SK-N-MC (cell line): Measurements from ENCODE around the gene TPO.

ENCODE experiments used
- DNase-seq: peaks from one replicate; pipeline ENCODE4 v3.0.0-alpha.2; 2011; ENCODE audit warnings: low read depth, low spot score
- H3K27ac ChIP-seq: fragments of 200-600 bp; sonication (generic); 2 replicates; pipeline ENCODE4 v1.5.1; 2016; ENCODE audit warnings: mixed run types
- H3K36me3 ChIP-seq: fragments of 200-600 bp; sonication (generic); 2 replicates; pipeline ENCODE4 v1.6.1; 2017; ENCODE audit warnings: antibody characterized with exemption, low read length, mixed read lengths; ENCODE audit not compliant: insufficient read depth
- H3K4me3 ChIP-seq: fragments of 200-600 bp; sonication (generic); 2 replicates; pipeline ENCODE4 v1.5.1; 2016
- H3K9ac ChIP-seq: fragments of 200-600 bp; sonication (generic); 2 replicates; pipeline ENCODE4 v1.8.0; 2017; ENCODE audit warnings: mixed run types, mixed read lengths; ENCODE audit not compliant: insufficient read length
- H3K9me3 ChIP-seq: fragments of 200-600 bp; sonication (generic); 2 replicates; pipeline ENCODE4 v1.6.1; 2017; ENCODE audit warnings: low read depth, mild to moderate bottlenecking, antibody characterized with exemption, low read length, moderate library complexity, mixed read lengths
- EZH2 ChIP-seq: fragments of 200-600 bp; sonication (generic); IDR thresholded peaks from one replicate; pipeline ENCODE4 v1.6.1; 2017; ENCODE audit warnings: antibody characterized with exemption
- FOXP2 ChIP-seq: optimal IDR thresholded peaks from 2 replicates; pipeline ENCODE3; 2011; ENCODE audit warnings: mild to moderate bottlenecking, moderate library complexity; ENCODE audit not compliant: insufficient read depth; ENCODE audit errors: extremely low read length, control extremely low read depth
- POLR2AphosphoS5 ChIP-seq: IDR thresholded peaks from 2 replicates; pipeline ENCODE4 v1.6.1; 2012; ENCODE audit warnings: mild to moderate bottlenecking, low read depth, low read length, borderline replicate concordance

TPO gene

DNA sequence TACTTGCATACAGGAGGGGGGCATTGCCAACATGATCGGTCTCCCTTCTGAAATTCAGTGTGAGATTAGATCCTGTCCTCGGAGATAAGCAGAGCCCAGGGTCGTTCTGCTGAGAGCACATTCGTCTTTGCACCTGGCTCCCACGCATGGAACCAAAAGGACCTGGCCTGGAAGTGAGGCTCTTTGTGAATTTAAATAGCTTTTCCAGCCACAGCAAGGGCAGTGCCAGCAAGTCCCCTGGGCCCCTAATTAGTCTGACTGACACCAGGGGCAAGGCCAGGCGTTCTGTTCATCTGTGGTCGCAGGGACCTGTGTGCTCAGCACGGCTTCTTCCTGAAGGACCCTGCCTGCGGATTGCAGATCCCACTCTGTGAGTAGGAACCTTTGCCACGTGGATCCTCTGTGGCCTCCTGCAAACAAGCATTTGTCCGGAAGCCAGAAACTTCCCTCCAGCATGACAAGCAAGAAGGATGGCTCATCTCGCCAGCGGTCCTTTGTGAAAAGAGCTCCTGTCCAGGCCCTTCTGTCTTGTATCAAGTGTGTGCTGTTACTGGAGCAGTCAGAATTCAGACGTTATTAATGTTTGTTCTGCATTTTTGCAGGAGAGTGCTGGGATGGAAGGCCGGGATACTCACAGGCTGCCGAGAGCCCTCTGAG, 128.7 kb downstream of the TPO start:
- Histone ChIP-seq H3K36me3 (no peaks in the 10 kb centered on the region), H3K27ac (no peak overlapping the region), H3K9ac (no peak overlapping the region), H3K4me3 (no peak overlapping the region), H3K9me3 (no peaks in the 10 kb centered on the region)
- no peak for TF ChIP-seq EZH2
- no peak for TF ChIP-seq FOXP2
- TF ChIP-seq POLR2AphosphoS5 = no peak
- DNase-seq = no peak

DNA sequence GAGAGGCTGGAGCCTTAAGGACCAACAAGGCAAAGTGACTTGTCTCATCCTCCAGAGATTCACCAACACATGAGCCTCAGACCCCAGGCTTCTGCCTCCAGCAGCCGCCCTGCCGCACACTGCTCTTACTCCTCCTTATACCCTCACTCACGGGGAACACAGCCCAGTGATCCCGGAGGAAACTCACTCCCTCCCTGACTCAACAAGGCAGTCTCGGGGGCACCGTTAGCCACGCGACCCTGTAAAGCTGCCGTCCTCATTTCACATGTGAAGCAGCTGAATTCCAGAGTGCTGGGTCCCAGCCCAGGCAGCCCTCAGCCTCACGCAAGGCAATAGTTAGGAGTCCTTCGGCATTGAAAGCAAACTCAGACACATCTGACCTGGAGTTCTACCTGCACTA, 129.7 kb downstream of the TPO start:
- H3K9ac ChIP-seq = no peak overlapping the region
- no peak for DNase-seq
- no peak overlapping the region for H3K4me3 ChIP-seq
- no peaks in the 10 kb centered on the region for H3K9me3 ChIP-seq
- H3K27ac ChIP-seq = no peak overlapping the region
- H3K36me3 ChIP-seq = no peaks in the 10 kb centered on the region
- TF ChIP-seq EZH2 (no peak), FOXP2 (no peak), POLR2AphosphoS5 (no peak)

DNA sequence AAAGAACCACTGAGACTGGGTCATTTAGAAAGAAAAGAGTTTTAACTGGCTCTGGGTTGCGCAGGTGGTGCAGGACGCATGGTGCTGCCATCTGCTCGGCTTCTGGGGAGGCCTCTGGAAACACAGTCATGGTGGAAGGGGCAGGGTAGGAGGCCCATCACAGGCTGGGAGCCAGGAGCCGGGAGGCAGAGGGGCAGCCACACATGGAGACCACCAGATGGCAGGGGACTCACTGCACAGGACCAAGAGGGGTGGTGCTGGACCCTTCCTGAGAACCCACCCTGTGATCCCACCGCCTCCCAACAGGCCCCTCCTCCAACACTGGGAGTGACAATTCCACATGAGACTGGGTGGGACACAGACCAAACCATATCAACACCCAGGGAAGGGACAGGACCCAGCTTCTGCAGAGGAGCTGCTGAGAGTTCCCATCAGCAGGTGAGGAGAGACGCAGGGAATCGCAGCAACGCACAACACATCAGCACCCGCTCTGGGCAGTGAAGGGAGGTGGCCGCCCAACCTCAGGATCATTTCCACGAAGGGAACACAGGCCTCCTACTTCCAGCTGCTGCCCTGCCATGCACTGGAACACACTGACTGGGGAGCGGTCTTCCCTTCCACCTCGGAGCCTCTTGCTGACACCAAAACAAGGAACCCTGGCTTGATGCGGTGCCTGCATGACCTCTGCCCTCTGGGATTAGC, 130.7 kb downstream of the TPO start:
- TF ChIP-seq POLR2AphosphoS5 = no peak
- TF ChIP-seq FOXP2 = no peak
- TF ChIP-seq EZH2 = no peak
- Histone ChIP-seq H3K36me3 (no peaks in the 10 kb centered on the region), H3K9me3 (no peaks in the 10 kb centered on the region), H3K9ac (no peak overlapping the region), H3K27ac (no peak overlapping the region), H3K4me3 (no peak overlapping the region)
- no peak for DNase-seq

DNA sequence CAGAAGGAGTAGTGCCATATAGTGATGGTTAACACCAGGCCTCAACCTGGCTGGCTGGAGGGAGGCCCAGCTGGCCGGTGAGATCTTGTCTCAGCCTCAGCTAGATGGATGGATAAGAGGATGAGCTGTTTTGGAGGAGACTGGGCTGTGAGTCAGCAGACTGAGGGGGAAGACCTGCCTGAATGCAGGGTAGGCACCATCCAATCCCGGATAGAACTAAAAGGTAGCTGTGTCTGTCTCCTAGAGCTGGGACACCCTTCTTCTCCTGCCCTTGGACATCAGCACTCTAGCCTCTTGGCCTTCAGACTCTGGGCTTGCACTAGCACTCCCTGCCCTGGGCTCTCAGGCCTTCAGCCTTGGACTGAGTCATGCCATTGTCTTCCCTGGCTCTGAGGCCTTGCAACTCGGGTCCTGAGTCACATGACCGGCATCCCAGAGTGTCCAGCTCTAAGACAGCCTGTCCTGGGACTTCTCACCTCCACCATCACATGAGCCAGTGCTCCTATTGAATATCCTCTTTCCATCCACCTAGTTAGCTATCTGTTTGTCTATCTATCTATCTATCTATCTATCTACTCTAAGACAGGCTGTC, 131.3 kb downstream of the TPO start:
- Histone ChIP-seq H3K36me3 (no peaks in the 10 kb centered on the region), H3K4me3 (no peak overlapping the region), H3K9ac (no peak overlapping the region), H3K9me3 (no peaks in the 10 kb centered on the region), H3K27ac (no peak overlapping the region)
- TF ChIP-seq FOXP2 (no peak), POLR2AphosphoS5 (no peak), EZH2 (no peak)
- DNase-seq = no peak

DNA sequence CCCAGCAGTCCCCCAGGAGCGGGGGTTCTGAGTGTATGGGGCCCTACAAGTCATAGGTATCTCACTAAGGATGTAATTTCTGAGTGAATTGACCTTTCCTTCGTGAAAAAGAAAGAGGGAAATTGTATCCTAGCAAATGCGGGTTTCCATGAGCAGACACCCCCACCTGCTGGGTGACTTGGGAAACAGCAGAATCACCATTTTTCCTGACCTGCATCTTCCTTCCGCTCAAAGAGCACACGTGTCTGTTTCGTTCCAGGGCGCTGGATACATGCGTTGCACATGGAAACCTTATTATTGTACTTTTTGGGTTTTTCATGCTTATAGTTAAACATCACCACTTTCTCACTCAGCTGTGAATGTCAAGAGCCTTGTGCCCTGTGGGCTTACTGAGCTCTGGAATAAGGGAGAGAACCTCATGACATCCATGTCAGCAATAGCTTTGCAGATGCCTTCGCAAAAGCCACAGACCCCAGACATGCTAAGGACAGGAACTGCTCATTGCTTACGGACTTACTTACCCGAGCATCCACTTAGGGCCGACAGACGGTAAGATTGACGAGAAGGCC, 132.8 kb downstream of the TPO start:
- H3K9ac ChIP-seq = no peak overlapping the region
- no peak overlapping the region for H3K4me3 ChIP-seq
- H3K36me3 ChIP-seq = no peaks in the 10 kb centered on the region
- DNase-seq = no peak
- no peak overlapping the region for H3K27ac ChIP-seq
- no peak for TF ChIP-seq EZH2
- TF ChIP-seq POLR2AphosphoS5 = no peak
- no peak for TF ChIP-seq FOXP2
- no peaks in the 10 kb centered on the region for H3K9me3 ChIP-seq

DNA sequence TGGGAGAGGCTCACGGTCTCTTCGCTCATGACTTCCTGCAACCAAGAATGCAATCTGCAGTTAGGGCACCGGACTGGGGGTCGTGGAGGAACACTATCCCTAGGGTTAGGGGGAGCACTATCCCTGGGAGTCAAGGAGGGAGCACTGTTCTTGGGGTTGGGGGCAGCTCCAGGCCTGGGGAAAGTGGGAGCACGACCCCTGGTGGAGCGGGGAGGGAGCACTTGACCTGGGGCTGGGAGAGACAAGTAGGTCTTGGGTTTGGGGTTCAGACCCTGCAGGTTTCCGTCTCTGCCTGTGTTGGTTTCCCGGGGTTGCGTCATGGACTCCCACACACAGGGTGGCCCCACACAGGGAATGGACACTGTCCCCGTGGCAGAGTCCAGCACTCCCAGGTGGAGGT, 133.6 kb downstream of the TPO start:
- H3K27ac ChIP-seq = no peak overlapping the region
- TF ChIP-seq EZH2 = no peak
- no peak for TF ChIP-seq FOXP2
- TF ChIP-seq POLR2AphosphoS5 = no peak
- H3K9ac ChIP-seq = no peak overlapping the region
- no peak for DNase-seq
- no peaks in the 10 kb centered on the region for H3K36me3 ChIP-seq
- H3K4me3 ChIP-seq = no peak overlapping the region
- H3K9me3 ChIP-seq = no peaks in the 10 kb centered on the region

DNA sequence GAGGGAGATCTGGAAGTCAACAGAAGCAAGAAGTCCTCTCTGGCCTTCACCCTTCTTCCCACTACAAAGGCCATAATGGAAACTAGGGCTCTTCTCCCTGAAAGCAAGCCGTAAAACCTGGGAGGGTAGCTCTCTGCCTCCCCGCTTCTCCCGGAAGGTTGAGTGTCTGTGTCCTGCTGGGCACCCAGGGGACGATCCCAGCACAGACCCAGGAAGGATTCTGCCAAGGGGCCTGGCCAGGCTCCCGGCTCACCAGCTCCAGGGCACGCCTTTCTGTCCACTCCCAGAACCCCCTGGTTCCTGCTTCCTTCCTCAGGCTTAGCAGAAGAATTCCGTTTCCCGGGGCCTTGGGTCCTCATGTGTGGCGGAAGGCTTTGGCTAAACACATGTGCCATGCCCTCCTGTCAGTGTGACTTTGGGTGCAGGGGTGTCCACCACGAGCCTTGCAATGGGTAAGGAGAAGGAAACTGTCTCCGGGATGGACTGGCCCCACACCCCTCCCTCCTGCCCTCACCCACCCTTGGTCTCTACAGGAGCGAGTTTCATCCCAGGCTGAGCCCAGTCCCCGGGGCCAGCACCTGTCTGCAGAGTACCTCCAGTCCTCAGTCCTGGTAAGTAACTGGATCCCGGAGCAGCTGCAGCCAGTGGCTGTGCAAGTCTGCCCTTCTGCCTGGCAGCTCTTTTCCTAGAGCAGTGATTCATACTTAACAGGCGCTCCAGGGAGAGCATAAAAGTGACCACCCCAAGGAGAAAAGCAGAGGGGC, 135.8 kb downstream of the TPO start:
- H3K9ac ChIP-seq = no peak overlapping the region
- H3K27ac ChIP-seq = no peak overlapping the region
- TF ChIP-seq FOXP2 = no peak
- no peak for TF ChIP-seq EZH2
- TF ChIP-seq POLR2AphosphoS5 = no peak
- no peak for DNase-seq
- no peak overlapping the region for H3K4me3 ChIP-seq
- H3K9me3 ChIP-seq = no peaks in the 10 kb centered on the region
- H3K36me3 ChIP-seq = no peaks in the 10 kb centered on the region

DNA sequence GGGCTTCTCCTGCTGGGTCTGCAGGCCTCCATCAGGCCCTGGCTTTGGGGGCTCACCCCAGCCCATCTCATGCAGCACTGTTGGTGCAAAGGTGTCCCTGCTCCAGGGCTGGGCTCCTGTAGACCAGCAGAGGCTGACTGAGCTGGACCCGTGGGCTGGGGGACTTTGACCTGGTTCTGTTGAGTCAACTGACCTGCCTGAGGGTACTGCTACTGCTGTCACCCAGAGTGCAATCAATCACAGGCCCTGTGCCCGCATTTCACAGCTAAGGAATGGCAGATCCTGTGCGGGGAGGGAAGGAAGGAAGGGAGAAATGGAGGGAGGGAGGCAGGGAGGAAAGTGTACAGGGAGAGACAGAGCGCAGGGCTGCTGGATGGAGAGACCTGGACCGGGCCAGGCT, 136.8 kb downstream of the TPO start:
- Histone ChIP-seq H3K9me3 (no peaks in the 10 kb centered on the region), H3K9ac (no peak overlapping the region), H3K4me3 (no peak overlapping the region), H3K27ac (no peak overlapping the region), H3K36me3 (no peaks in the 10 kb centered on the region)
- no peak for DNase-seq
- TF ChIP-seq EZH2 (no peak), POLR2AphosphoS5 (no peak), FOXP2 (no peak)
